ENCODE results near the gene TSC22D1. TPM values are rescaled to one million over a fixed set of nuclear protein-coding genes. Genes with fewer than 3 reads are reported as not detected.

The TSC22D1 gene
- total and polyA plus RNA-seq, 2 of the 4 experiments (the other 2 are of a cell fraction), result 30.8 to 42.2 TPM

DNA sequence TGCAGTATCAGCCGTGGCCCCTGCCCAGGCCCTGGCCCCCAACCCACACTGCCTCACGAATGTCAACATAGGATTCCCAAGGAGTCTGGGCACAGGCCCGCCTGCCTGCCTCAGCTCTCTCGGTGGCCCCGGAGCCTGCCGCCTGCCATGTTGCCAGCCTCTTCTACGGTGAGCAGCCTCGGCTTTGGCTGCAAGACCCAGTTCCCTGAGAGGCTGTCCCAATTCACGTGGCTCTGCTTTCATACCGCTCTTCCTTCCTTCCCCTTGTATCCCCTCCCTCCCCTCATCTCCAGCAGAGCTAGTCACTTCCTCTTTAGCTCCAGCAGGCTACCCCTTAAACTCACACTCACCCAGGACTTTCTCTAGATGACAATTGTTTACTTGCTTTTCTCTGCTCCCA is 159.8 kb downstream of the TSC22D1 start:
- ChIA-PET CTCF (no interaction called here), POLR2A (ENCODE audit: unreplicated experiment) (no interaction called here)
- H3K56ac ChIP-seq (ENCODE audit: extremely low read depth, insufficient read depth, low read length), result no peak overlapping the region
- no peaks in the 10 kb centered on the region for H3K9me1 ChIP-seq (ENCODE audit: insufficient read depth, low read length)
- H3K79me1 ChIP-seq (ENCODE audit: low read depth in 1 of 2, low read length in 2 of 2), result no peaks in the 10 kb centered on the region
- no peak overlapping the region for H2BK15ac ChIP-seq (ENCODE audit: low read depth, low read length)
- no peak overlapping the region for H3K23ac ChIP-seq (ENCODE audit: low read depth, low read length)
- no peak overlapping the region for H3K4me2 ChIP-seq (ENCODE audit: low read depth, low read length)
- no peak for ATAC-seq (ENCODE audit: low read depth)
- no peaks in the 10 kb centered on the region; the same call in 1 of the 2 replicates for H3K27me3 ChIP-seq (ENCODE audit: control insufficient read depth, insufficient read depth, low read length)
- H2BK5ac ChIP-seq (ENCODE audit: low read depth, low read length, poor library complexity, severe bottlenecking), result no peak overlapping the region
- intact Hi-C loops (cut with micrococcal nuclease), result no loop called here
- H3K9ac ChIP-seq (ENCODE audit: low read depth, low read length), result no peak overlapping the region
- no peak overlapping the region for H2AK5ac ChIP-seq (ENCODE audit: low read depth, low read length)
- no peak overlapping the region for H4K8ac ChIP-seq (ENCODE audit: low read depth in 2 of 2, low read length in 2 of 2)
- dilution Hi-C loops (cut with HindIII; ENCODE audit: low sequenced_read_pairs, unreplicated experiment), result no loop called here
- no peak overlapping the region for H2BK120ac ChIP-seq (ENCODE audit: low read depth, low read length)
- no peak overlapping the region for H4K91ac ChIP-seq (ENCODE audit: insufficient read depth, low read depth, low read length)
- H4K20me1 ChIP-seq (ENCODE audit: insufficient read depth, low read length), result no peaks in the 10 kb centered on the region
- H3K4me1 ChIP-seq (ENCODE audit: control insufficient read depth, insufficient read depth, low read length), result peaks cover 7% of the 10 kb centered on the region
- no peak for DNase-seq
- H4K5ac ChIP-seq (ENCODE audit: low read depth, low read length), result no peak overlapping the region
- TF ChIP-seq RCOR1 (IDR thresholded peaks at IDR 0.05; ENCODE audit: insufficient replicate concordance, low read length), result no peak
- no peak for TF ChIP-seq POLR2A (IDR thresholded peaks at IDR 0.05; ENCODE audit: low read depth, low read length)
- TF ChIP-seq MXI1 (IDR thresholded peaks at IDR 0.05; ENCODE audit: borderline replicate concordance, low read depth, low read length), result no peak
- TF ChIP-seq, protein P1, sequence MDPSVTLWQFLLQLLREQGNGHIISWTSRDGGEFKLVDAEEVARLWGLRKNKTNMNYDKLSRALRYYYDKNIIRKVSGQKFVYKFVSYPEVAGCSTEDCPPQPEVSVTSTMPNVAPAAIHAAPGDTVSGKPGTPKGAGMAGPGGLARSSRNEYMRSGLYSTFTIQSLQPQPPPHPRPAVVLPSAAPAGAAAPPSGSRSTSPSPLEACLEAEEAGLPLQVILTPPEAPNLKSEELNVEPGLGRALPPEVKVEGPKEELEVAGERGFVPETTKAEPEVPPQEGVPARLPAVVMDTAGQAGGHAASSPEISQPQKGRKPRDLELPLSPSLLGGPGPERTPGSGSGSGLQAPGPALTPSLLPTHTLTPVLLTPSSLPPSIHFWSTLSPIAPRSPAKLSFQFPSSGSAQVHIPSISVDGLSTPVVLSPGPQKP (IDR thresholded peaks at IDR 0.05; ENCODE audit: borderline replicate concordance, low read depth, low read length), result no peak
- no peak for TF ChIP-seq SMC3 (IDR thresholded peaks at IDR 0.05; ENCODE audit: low read depth, low read length)
- no peak for TF ChIP-seq FOS (IDR thresholded peaks at IDR 0.05; ENCODE audit: low read depth, low read length)
- no peak for TF ChIP-seq CHD1 (IDR thresholded peaks at IDR 0.05; ENCODE audit: low read depth, low read length)
- TF ChIP-seq RFX5 (IDR thresholded peaks at IDR 0.05; ENCODE audit: low read depth, low read length), result no peak
- TF ChIP-seq NFE2L2 (IDR thresholded peaks at IDR 0.05; ENCODE audit: low read depth, low read length), result no peak
- no peak for TF ChIP-seq BHLHE40 (IDR thresholded peaks at IDR 0.05; ENCODE audit: low read depth, low read length)
- no peak for TF ChIP-seq RAD21 (IDR thresholded peaks at IDR 0.05; ENCODE audit: low read length)
- TF ChIP-seq, protein P2, sequence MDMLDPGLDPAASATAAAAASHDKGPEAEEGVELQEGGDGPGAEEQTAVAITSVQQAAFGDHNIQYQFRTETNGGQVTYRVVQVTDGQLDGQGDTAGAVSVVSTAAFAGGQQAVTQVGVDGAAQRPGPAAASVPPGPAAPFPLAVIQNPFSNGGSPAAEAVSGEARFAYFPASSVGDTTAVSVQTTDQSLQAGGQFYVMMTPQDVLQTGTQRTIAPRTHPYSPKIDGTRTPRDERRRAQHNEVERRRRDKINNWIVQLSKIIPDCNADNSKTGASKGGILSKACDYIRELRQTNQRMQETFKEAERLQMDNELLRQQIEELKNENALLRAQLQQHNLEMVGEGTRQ (IDR thresholded peaks at IDR 0.05; ENCODE audit: low read depth, low read length), result no peak
- no peak for TF ChIP-seq CTCF (conservative IDR thresholded peaks at IDR 0.05; ENCODE audit: low read depth, low read length)
- no peak for TF ChIP-seq MAZ (IDR thresholded peaks at IDR 0.05; ENCODE audit: borderline replicate concordance, low read depth, low read length)
- TF ChIP-seq CEBPB (IDR thresholded peaks at IDR 0.05; ENCODE audit: low read depth, low read length), result no peak
- TF ChIP-seq MAFK (IDR thresholded peaks at IDR 0.05; ENCODE audit: low read depth, low read length), result no peak
- WGBS, 2 experiments (ENCODE audit: extremely low coverage in 2 of 2, insufficient read length in 1 of 2), result 87% methylated on average over 9 of the region's 10 CpGs; no CpG with 5 or more reads in 1 of the 2 experiments
- in situ Hi-C loops (cut with MboI; ENCODE audit: low sequenced_read_pairs), result no loop called here
- H2AFZ ChIP-seq (replicated peaks; ENCODE audit: low read length, poor library complexity), result peak overlapping the region; percentile 34
- no peak overlapping the region for H3K18ac ChIP-seq (ENCODE audit: low read depth, low read length)
- no peaks in the 10 kb centered on the region; the same call in 1 of the 2 replicates for H3K9me3 ChIP-seq (ENCODE audit: control insufficient read depth, insufficient read depth, low read length)
- no peak overlapping the region for H2AK9ac ChIP-seq (replicated peaks; ENCODE audit: low read depth, low read length, poor library complexity)
- no peak overlapping the region for H3K4me3 ChIP-seq (ENCODE audit: insufficient read depth, low read depth, low read length)
- no peak overlapping the region for H3K27ac ChIP-seq (ENCODE audit: insufficient read depth, low read length)
- H3K14ac ChIP-seq (replicated peaks; ENCODE audit: low read depth, low read length), result no peak overlapping the region
- H3K36me3 ChIP-seq (ENCODE audit: control insufficient read depth, insufficient read depth, low read length), result no peaks in the 10 kb centered on the region
- no peak overlapping the region for H2BK20ac ChIP-seq (ENCODE audit: low read depth, low read length)
- BruUV-seq (replicated peaks), result no TSS peak
- no peak overlapping the region for H3K4ac ChIP-seq (ENCODE audit: low read depth, low read length)

Data from IMR-90 (cell line).